Esophagus squamous epithelium (tissue), 5 donors: ENCODE results near the gene RIN3. TPM values are rescaled to one million over a fixed set of nuclear protein-coding genes. Genes with fewer than 3 reads are reported as not detected.
A peak's percentile ranks its signal among the peaks of the same experiment; 100 is the strongest.

Experiments
- DNase-seq: peaks from one replicate; lab custom pipeline; 2025; lab: John Stamatoyannopoulos, UW
- H3K27ac ChIP-seq, 4 donors: fragments of 200-600 bp; sonication (generic); one replicate each; pipeline ENCODE4 v1.5.1; 2016 to 2019; ENCODE audit warnings: mild to moderate bottlenecking in 1 of 4
- H3K27me3 ChIP-seq, 4 donors: fragments of 200-600 bp; sonication (generic); 1 replicate in 3 of 4; 2 replicates in 1 of 4; pipeline versions ENCODE4 v1.5.1 to v1.6.0; 2017 to 2021; ENCODE audit warnings: antibody characterized with exemption in 1 of 4
- H3K36me3 ChIP-seq, 3 donors: fragments of 200-600 bp; sonication (generic); one replicate each; pipeline ENCODE4 v1.5.1; 2016 to 2019
- H3K4me1 ChIP-seq, 3 donors: fragments of 200-600 bp; sonication (generic); one replicate each; pipeline ENCODE4 v1.5.1; 2017 to 2019
- H3K4me3 ChIP-seq, 4 donors: fragments of 200-600 bp; sonication (generic); 1 replicate in 3 of 4; 2 replicates in 1 of 4; pipeline ENCODE4 v1.5.1; 2016 to 2019; ENCODE audit warnings: mild to moderate bottlenecking in 2 of 4, moderate library complexity in 1 of 4
- H3K9me3 ChIP-seq, 3 donors: fragments of 200-600 bp; sonication (generic); one replicate each; pipeline ENCODE4 v1.5.1; 2016 to 2019
- CTCF ChIP-seq, 6 experiments: fragments of 450-650 bp in 4 of 6; fragments of 200-600 bp in 2 of 6; sonication (generic) in 2 of 6; IDR thresholded peaks; one replicate each; pipeline ENCODE4 v1.5.1; 2016 to 2019; ENCODE audit warnings: antibody characterized with exemption in 6 of 6, mild to moderate bottlenecking in 4 of 6, moderate library complexity in 4 of 6
- POLR2A ChIP-seq, 4 donors: fragments of 450-650 bp; IDR thresholded peaks; one replicate each; pipeline ENCODE4 v1.6.1; 2017; ENCODE audit warnings: antibody characterized with exemption in 4 of 4, mild to moderate bottlenecking in 4 of 4, moderate library complexity in 3 of 4
- whole genome bisulfite sequencing, 2 donors: methylation state at CpG; one replicate each; pipeline ENCODE4 v1.1.5; 2018; 5-methylcytosine and 5-hydroxymethylcytosine counted together
- intact Hi-C: fragments of 100-400 bp; cut with DNase I; formaldehyde crosslinking; loops from one replicate; pipeline ENCODE4 v1.15.0; 2022
- total RNA-seq, 4 donors: library from RNA; depleted of rRNA; stranded (reverse); fragments of >200 nt; gene quantifications; one replicate each; pipeline ENCODE4 v1.1.0, GENCODE V29; 2016
- donor health status: DM: yes; HTN: yes; CAD: no.

RIN3 gene
- total RNA-seq, 4 donors from 2014 or later = 1.9 to 9.7 (median 4.4) TPM

GRCh38 chr14:92716131-92716530, 202.6 kb downstream of the RIN3 start:
- 100% methylated on average over 1 to 2 of the region's 10 CpGs for WGBS, 2 donors
- H3K36me3 ChIP-seq = peaks cover 0 to 51% (median 8%) of the 10 kb centered on the region in 3 donors

GRCh38 chr14:92717571-92718042, 204.0 kb downstream of the RIN3 start:
- Histone ChIP-seq H3K4me3 (no peak overlapping the region), H3K4me1 (peaks cover 0 to 18% (median 6%) of the 10 kb centered on the region in 3 donors), H3K36me3 (peaks cover 0 to 36% (median 0%) of the 10 kb centered on the region in 3 donors), H3K9me3 (no peaks in the 10 kb centered on the region), H3K27ac (no peak overlapping the region), H3K27me3 (no peaks in the 10 kb centered on the region)
- no peak for DNase-seq
- intact Hi-C loops = loop anchor here (10.0 kb wide), 1 partner anchor 67 kb away; no protein-coding TSS in a partner anchor
- 71 to 79% methylated on average over 11 of the region's 11 CpGs for WGBS, 2 donors
- TF ChIP-seq CTCF (IDR thresholded peaks at IDR 0.05) (no peak), POLR2A (IDR thresholded peaks at IDR 0.05) (no peak)

More at GRCh38 chr14:92716131-92716530, 202.6 kb downstream of the RIN3 start:
- Histone ChIP-seq H3K4me1 (peaks cover 0 to 17% (median 6%) of the 10 kb centered on the region in 3 donors), H3K9me3 (no peaks in the 10 kb centered on the region), H3K4me3 (no peak overlapping the region), H3K27ac (no peak overlapping the region), H3K27me3 (no peaks in the 10 kb centered on the region)
- intact Hi-C loops = loop anchor here (10.0 kb wide), 1 partner anchor 69 kb away; no protein-coding TSS in a partner anchor
- no peak for DNase-seq
- TF ChIP-seq POLR2A (IDR thresholded peaks at IDR 0.05) (no peak), CTCF (IDR thresholded peaks at IDR 0.05) (no peak)

GRCh38 chr14:92718664-92719063, 205.1 kb downstream of the RIN3 start:
- no peak overlapping the region for H3K4me3 ChIP-seq
- H3K27ac ChIP-seq = no peak overlapping the region
- no peak for DNase-seq
- intact Hi-C loops = loop anchor here (10.0 kb wide), 1 partner anchor 66 kb away; no protein-coding TSS in a partner anchor
- no peak for TF ChIP-seq CTCF (IDR thresholded peaks at IDR 0.05)
- peaks cover 0 to 18% (median 6%) of the 10 kb centered on the region in 3 donors for H3K4me1 ChIP-seq
- no peaks in the 10 kb centered on the region for H3K27me3 ChIP-seq
- no peaks in the 10 kb centered on the region for H3K9me3 ChIP-seq
- H3K36me3 ChIP-seq = peaks cover 0 to 25% (median 0%) of the 10 kb centered on the region in 3 donors
- 86 to 96% methylated on average over 8 of the region's 8 CpGs for WGBS, 2 donors

DNA sequence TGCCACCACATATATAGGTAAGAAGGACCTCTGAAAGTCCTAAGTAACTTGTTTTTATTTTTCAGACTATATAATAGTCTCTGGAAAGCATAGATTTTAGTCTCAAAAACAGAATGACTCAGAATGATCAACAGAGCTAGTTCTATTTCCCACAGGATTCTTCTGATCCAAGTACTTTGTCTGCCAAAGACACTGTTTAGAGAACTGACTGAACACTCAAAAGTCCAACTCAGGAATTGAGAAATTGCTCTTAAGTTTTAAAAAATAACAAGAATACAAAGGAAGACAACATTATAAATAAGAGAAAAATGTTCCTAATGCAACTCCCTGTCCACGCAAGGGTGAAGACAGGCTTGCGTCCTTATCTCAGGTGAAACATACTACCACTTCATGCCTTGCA, 205.8 kb downstream of the RIN3 start:
- WGBS, 2 donors = 81% methylated on average over 2 of the region's 2 CpGs
- Histone ChIP-seq H3K27me3 (no peaks in the 10 kb centered on the region), H3K4me1 (peaks cover 0 to 18% (median 6%) of the 10 kb centered on the region in 3 donors), H3K36me3 (peaks cover 0 to 18% (median 0%) of the 10 kb centered on the region in 3 donors), H3K4me3 (no peak overlapping the region), H3K27ac (peak overlapping the region in 3 of 4 donors; percentile 52 to 71 (median 65)), H3K9me3 (no peaks in the 10 kb centered on the region)
- intact Hi-C loops = loop anchor here (10.0 kb wide), 1 partner anchor 65 kb away; no protein-coding TSS in a partner anchor
- TF ChIP-seq POLR2A (IDR thresholded peaks at IDR 0.05) (no peak), CTCF (IDR thresholded peaks at IDR 0.05) (no peak)
- DNase-seq = no peak

DNA sequence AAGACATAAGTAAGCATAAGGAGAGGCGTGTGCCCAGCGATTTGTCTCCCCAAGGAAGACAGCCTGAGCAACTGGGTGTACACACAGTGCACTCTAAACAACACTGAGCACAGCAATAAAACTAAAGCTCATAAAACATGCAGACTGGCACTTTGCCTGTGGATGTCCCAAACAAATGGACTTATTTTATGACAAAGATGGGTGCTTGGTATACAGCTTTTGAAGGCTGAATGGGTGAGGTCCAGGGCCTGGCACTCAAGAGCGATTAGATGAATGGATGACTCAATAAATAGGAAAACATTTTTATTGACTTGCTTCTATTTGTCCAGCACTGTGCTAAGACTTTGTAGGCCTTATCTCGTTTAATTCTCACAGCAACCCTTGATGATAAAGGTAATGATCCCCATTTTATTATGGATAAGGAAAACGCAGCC, 206.3 kb downstream of the RIN3 start:
- Histone ChIP-seq H3K27me3 (no peaks in the 10 kb centered on the region), H3K4me1 (peaks cover 0 to 20% (median 6%) of the 10 kb centered on the region in 3 donors), H3K36me3 (peaks cover 0 to 15% (median 0%) of the 10 kb centered on the region in 3 donors), H3K9me3 (no peaks in the 10 kb centered on the region), H3K27ac (peak overlapping the region in 3 of 4 donors; percentile 52 to 71 (median 65)), H3K4me3 (no peak overlapping the region)
- 46 to 73% methylated on average over 5 of the region's 5 CpGs for WGBS, 2 donors
- intact Hi-C loops = loop anchor here (10.0 kb wide), 1 partner anchor 65 kb away; no protein-coding TSS in a partner anchor
- no peak for DNase-seq
- no peak for TF ChIP-seq CTCF (IDR thresholded peaks at IDR 0.05)
- no peak for TF ChIP-seq POLR2A (IDR thresholded peaks at IDR 0.05)
